ENCODE measurements around the gene COA1.

The COA1 gene

DNA sequence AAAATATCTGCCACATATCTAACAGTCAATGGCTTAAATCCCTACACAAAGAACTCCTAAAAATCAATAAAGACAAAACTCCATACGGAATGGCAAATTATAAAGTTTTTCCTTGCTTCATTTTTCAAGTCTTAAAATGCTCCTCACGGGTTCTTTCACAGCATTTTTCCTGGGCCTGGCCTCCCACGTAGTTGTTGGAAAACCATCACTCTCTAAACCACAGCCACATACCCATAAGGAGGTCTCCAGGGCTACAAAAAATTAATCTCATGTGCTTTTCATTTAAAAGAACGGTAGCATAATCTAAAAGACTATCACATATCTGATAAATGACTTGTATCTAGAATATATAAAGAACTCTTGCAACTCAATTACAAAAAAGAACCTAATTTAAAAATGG lies 2.9 kb downstream of the COA1 start:
- TF ChIP-seq, protein P1, sequence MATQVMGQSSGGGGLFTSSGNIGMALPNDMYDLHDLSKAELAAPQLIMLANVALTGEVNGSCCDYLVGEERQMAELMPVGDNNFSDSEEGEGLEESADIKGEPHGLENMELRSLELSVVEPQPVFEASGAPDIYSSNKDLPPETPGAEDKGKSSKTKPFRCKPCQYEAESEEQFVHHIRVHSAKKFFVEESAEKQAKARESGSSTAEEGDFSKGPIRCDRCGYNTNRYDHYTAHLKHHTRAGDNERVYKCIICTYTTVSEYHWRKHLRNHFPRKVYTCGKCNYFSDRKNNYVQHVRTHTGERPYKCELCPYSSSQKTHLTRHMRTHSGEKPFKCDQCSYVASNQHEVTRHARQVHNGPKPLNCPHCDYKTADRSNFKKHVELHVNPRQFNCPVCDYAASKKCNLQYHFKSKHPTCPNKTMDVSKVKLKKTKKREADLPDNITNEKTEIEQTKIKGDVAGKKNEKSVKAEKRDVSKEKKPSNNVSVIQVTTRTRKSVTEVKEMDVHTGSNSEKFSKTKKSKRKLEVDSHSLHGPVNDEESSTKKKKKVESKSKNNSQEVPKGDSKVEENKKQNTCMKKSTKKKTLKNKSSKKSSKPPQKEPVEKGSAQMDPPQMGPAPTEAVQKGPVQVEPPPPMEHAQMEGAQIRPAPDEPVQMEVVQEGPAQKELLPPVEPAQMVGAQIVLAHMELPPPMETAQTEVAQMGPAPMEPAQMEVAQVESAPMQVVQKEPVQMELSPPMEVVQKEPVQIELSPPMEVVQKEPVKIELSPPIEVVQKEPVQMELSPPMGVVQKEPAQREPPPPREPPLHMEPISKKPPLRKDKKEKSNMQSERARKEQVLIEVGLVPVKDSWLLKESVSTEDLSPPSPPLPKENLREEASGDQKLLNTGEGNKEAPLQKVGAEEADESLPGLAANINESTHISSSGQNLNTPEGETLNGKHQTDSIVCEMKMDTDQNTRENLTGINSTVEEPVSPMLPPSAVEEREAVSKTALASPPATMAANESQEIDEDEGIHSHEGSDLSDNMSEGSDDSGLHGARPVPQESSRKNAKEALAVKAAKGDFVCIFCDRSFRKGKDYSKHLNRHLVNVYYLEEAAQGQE (IDR thresholded peaks at IDR 0.05; ENCODE audit: insufficient replicate concordance, low read depth) = no peak
- TF ChIP-seq CTCF (IDR thresholded peaks at IDR 0.05; ENCODE audit: insufficient read depth, low read length) = no peak
- TF ChIP-seq SPI1 (IDR thresholded peaks at IDR 0.05; ENCODE audit: borderline replicate concordance, low read depth) = no peak
- TF ChIP-seq POLR2AphosphoS5 (IDR thresholded peaks at IDR 0.05; ENCODE audit: low read depth) = no peak
- no peak for TF ChIP-seq GABPA (IDR thresholded peaks at IDR 0.05; ENCODE audit: low read depth)
- no peak overlapping the region for H3K4me3 ChIP-seq (replicated peaks; ENCODE audit: insufficient read depth, low read length)
- H3K27me3 ChIP-seq (ENCODE audit: insufficient read depth, poor library complexity, severe bottlenecking) = no peaks in the 10 kb centered on the region
- no peak for DNase-seq (ENCODE audit: low read depth in 1 of 2, low spot score in 1 of 2)
- no peak overlapping the region for H3K27ac ChIP-seq (replicated peaks)

GRCh38 chr7:43725251-43725650 lies 4.1 kb downstream of the COA1 start:
- TF ChIP-seq POLR2AphosphoS5 (IDR thresholded peaks at IDR 0.05; ENCODE audit: low read depth) = no peak
- TF ChIP-seq CTCF (IDR thresholded peaks at IDR 0.05; ENCODE audit: insufficient read depth, low read length) = no peak
- TF ChIP-seq, protein P1 (IDR thresholded peaks at IDR 0.05; ENCODE audit: insufficient replicate concordance, low read depth) = no peak
- TF ChIP-seq GABPA (IDR thresholded peaks at IDR 0.05; ENCODE audit: low read depth) = no peak
- no peak for TF ChIP-seq SPI1 (IDR thresholded peaks at IDR 0.05; ENCODE audit: borderline replicate concordance, low read depth)
- no peaks in the 10 kb centered on the region for H3K27me3 ChIP-seq (ENCODE audit: insufficient read depth, poor library complexity, severe bottlenecking)
- no peak overlapping the region for H3K27ac ChIP-seq (replicated peaks)
- no peak for DNase-seq (ENCODE audit: low read depth in 1 of 2, low spot score in 1 of 2)
- H3K4me3 ChIP-seq (replicated peaks; ENCODE audit: insufficient read depth, low read length) = no peak overlapping the region

DNA sequence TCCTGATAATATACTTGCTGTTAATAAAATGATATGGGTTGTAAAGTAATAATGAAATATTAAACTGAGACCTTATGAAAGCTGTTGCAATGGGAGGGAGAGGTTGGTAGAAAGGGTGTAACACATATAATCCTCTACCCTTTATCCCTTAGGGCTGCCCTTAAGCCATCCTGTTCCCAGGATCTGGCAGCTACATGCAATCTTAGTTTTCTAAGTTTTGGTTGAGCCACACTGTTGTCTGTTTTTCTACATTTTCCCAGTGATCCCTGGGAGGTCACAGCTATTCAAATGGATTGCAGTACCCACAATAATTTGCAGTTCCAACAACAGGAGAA lies 6.3 kb downstream of the COA1 start:
- no peak overlapping the region for H3K27ac ChIP-seq (replicated peaks)
- no peak for DNase-seq (ENCODE audit: low read depth in 1 of 2, low spot score in 1 of 2)
- no peaks in the 10 kb centered on the region for H3K27me3 ChIP-seq (ENCODE audit: insufficient read depth, poor library complexity, severe bottlenecking)
- no peak overlapping the region for H3K4me3 ChIP-seq (replicated peaks; ENCODE audit: insufficient read depth, low read length)
- no peak for TF ChIP-seq GABPA (IDR thresholded peaks at IDR 0.05; ENCODE audit: low read depth)
- TF ChIP-seq POLR2AphosphoS5 (IDR thresholded peaks at IDR 0.05; ENCODE audit: low read depth) = no peak
- no peak for TF ChIP-seq SPI1 (IDR thresholded peaks at IDR 0.05; ENCODE audit: borderline replicate concordance, low read depth)
- TF ChIP-seq CTCF (IDR thresholded peaks at IDR 0.05; ENCODE audit: insufficient read depth, low read length) = no peak
- TF ChIP-seq, protein P1 (IDR thresholded peaks at IDR 0.05; ENCODE audit: insufficient replicate concordance, low read depth) = no peak
